Activated naive CD4-positive, alpha-beta T cell treated with anti-CD3 and anti-CD28 coated beads, Interleukin-2, amount 10 ng/mL, durations not matched to agents 7 days and 5 days (primary cell): ENCODE data around the gene ATP5F1A.
A peak's percentile ranks its signal among the peaks of the same experiment; 100 is the strongest.
"Not testable (repeated sequence)": the region's sequence is repeated elsewhere in the genome, so short reads cannot be mapped to it uniquely, and the experiment has no call there.

Experiments used
- CTCF ChIA-PET: fragments of 350-600 bp; sonication (Branson Sonifier 250); formaldehyde crosslinking; loops from one replicate; lab custom pipeline; 2021; ENCODE audit warnings: antibody characterized with exemption; lab: Charles Lee
- DNase-seq: peaks from one replicate; pipeline ENCODE4 v3.0.0-alpha.2; 2020
- H3K27ac Mint-ChIP-seq: one replicate; pipeline ENCODE4 v1.8.0; 2021; ENCODE audit warnings: mild to moderate bottlenecking, moderate library complexity, mixed read lengths
- H3K27me3 Mint-ChIP-seq: one replicate; pipeline ENCODE4 v1.8.0; 2021; ENCODE audit warnings: mild to moderate bottlenecking, mixed read lengths
- H3K36me3 Mint-ChIP-seq: one replicate; pipeline ENCODE4 v1.8.0; 2021; ENCODE audit warnings: mixed read lengths
- H3K4me1 Mint-ChIP-seq: one replicate; pipeline ENCODE4 v1.8.0; 2021; ENCODE audit warnings: mixed read lengths
- H3K4me3 Mint-ChIP-seq: one replicate; pipeline ENCODE4 v1.8.0; 2021; ENCODE audit warnings: mild to moderate bottlenecking, moderate library complexity, mixed read lengths
- H3K9me3 Mint-ChIP-seq: one replicate; pipeline ENCODE4 v1.8.0; 2021; ENCODE audit warnings: mixed read lengths

Gene ATP5F1A

DNA sequence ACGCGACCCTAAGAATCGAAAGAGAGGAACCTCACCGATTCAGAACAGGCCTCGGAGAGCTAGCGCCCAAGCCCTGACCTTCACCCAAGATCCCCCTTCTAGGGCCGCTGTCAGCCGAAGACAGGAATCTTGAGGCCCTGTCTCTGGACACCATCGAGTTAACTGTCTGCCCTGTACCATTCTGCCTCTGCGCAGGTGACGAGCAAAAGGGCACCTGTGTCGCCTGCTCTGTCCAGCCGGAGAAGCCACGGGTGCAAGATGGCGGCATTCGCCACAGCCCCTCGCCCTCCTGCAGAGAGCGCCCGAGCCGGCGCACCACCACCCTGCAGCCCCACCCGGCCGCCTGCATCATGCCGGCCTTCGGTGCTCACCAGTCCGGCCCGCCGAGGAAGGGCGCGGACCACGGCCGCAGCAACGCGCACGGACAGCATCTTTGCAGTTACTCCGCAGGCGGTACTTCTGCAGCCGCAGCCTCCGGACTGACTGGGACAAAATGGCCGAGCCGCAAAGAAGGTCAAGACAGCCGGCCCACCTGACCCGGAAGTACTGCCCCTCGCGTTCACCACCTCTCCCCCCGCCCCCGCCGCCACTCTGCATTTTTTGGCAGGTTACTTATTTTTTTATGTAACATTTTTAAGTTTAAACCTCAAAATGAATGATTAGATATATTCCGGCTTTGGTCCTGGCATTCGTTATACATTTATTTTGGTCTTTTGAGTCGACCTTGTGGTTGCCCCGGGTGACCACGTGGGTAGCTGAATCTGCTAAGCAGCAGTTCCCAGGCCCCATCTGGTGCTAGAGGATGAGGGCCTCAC lies at the start of gene ATP5F1A:
Gene ATP5F1A, minus strand, starts transcription at position 496 of the 815 bp plus-strand sequence. Its CDS starts 65 bp downstream, at position 431.
- peaks cover 27% of the 10 kb centered on the region for H3K36me3 Mint-ChIP-seq
- CTCF ChIA-PET = interaction anchor here (1.7 kb wide), 1 partner anchor 25 kb away, joined by 9 read pairs; no protein-coding TSS in a partner anchor
- DNase-seq = peak; percentile 93
- peak within 1 kb of the TSS; percentile 99 for H3K27ac Mint-ChIP-seq
- no peaks in the 10 kb centered on the region for H3K27me3 Mint-ChIP-seq
- peaks cover 35% of the 10 kb centered on the region for H3K4me1 Mint-ChIP-seq
- H3K4me3 Mint-ChIP-seq = peak within 1 kb of the TSS; percentile 99
- no peaks in the 10 kb centered on the region for H3K9me3 Mint-ChIP-seq

DNA sequence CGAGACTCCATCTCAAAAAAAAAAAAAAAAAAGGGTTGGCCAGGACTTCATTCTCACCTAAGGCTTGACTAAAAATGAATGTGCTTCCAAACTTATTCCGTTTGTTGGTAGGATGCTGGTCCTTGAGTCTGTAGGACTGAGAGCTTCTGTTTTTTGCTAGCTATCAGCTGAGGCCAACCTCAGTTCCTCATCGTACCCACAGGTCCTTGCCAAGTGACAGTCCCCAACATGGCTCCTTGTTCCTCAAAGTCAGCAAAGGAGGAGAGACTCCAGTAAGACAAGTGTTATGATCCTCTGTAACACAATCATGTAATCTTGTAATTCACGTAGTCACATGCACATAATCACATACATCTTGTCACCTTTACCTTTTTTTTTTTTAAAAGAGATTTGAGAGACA lies 43.1 kb upstream of the ATP5F1A start:
- no peak for DNase-seq
- Mint-ChIP-seq H3K4me1 (no peaks in the 10 kb centered on the region), H3K9me3 (no peaks in the 10 kb centered on the region), H3K27ac (no peak overlapping the region), H3K4me3 (no peak overlapping the region), H3K27me3 (no peaks in the 10 kb centered on the region), H3K36me3 (peaks cover 2% of the 10 kb centered on the region)
- CTCF ChIA-PET = interaction anchor here (0.7 kb wide), 1 partner anchor 19 kb away, joined by 4 read pairs; no protein-coding TSS in a partner anchor

DNA sequence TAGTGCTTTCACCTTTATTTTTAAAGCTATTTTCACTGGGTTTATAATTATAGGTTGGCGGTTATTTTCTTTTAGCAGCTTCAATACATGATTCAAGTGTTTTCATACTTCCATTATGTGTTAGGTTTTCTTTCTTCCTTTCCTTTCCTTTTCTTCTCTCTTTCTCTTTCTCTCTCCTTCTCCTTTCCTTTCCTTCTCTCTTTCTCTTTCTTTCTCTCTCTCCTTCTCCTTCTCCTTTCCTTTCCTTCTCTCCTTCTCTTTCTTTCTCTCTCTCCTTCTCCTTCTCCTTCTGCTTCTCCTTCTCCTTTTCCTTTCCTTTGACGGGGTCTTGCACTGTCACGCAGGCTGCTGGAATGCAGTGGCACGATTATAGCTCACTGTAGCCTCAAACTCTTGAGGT lies 42.1 kb upstream of the ATP5F1A start:
- Mint-ChIP-seq H3K9me3 (no peaks in the 10 kb centered on the region), H3K4me3 (no peak overlapping the region), H3K27me3 (no peaks in the 10 kb centered on the region), H3K4me1 (peaks cover 8% of the 10 kb centered on the region), H3K36me3 (peaks cover 2% of the 10 kb centered on the region), H3K27ac (no peak overlapping the region)
- DNase-seq = no peak
- CTCF ChIA-PET = interaction anchor here (1.0 to 1.5 kb wide), 2 partner anchors 8 to 518 kb away, joined by 3 read pairs; no protein-coding TSS in a partner anchor

- H3K9me3 Mint-ChIP-seq = no peaks in the 10 kb centered on the region
- no peak for DNase-seq
- H3K27ac Mint-ChIP-seq = peak overlapping the region; percentile 67
- H3K4me3 Mint-ChIP-seq = no peak overlapping the region
- H3K27me3 Mint-ChIP-seq = no peaks in the 10 kb centered on the region
- peaks cover 10% of the 10 kb centered on the region for H3K4me1 Mint-ChIP-seq
- CTCF ChIA-PET = interaction anchor here (0.9 to 1.2 kb wide), 2 partner anchors 12 to 38 kb away, joined by 3 to 4 read pairs; a partner anchor contains a TSS
- H3K36me3 Mint-ChIP-seq = peaks cover 10% of the 10 kb centered on the region
Observed at GRCh38 chr18:46134920-46135675, 37.0 kb upstream of the ATP5F1A start.

GRCh38 chr18:46133534-46133933 lies 35.4 kb upstream of the ATP5F1A start:
- Mint-ChIP-seq H3K9me3 (no peaks in the 10 kb centered on the region), H3K27me3 (no peaks in the 10 kb centered on the region), H3K4me1 (peaks cover 10% of the 10 kb centered on the region), H3K27ac (no peak overlapping the region), H3K4me3 (no peak overlapping the region), H3K36me3 (peaks cover 18% of the 10 kb centered on the region)
- CTCF ChIA-PET = no interaction called here
- DNase-seq = no peak

- H3K27me3 Mint-ChIP-seq, H3K4me1 Mint-ChIP-seq, DNase-seq, H3K4me3 Mint-ChIP-seq, CTCF ChIA-PET, H3K9me3 Mint-ChIP-seq, H3K27ac Mint-ChIP-seq: not testable (repeated sequence)
- peaks cover 27% of the 10 kb centered on the region for H3K36me3 Mint-ChIP-seq
Observed at GRCh38 chr18:46130549-46130948, 32.5 kb upstream of the ATP5F1A start.

- no peak overlapping the region for H3K27ac Mint-ChIP-seq
- DNase-seq = no peak
- no peaks in the 10 kb centered on the region for H3K9me3 Mint-ChIP-seq
- peaks cover 28% of the 10 kb centered on the region for H3K36me3 Mint-ChIP-seq
- peaks cover under 1% of the 10 kb centered on the region for H3K4me1 Mint-ChIP-seq
- no peaks in the 10 kb centered on the region for H3K27me3 Mint-ChIP-seq
- H3K4me3 Mint-ChIP-seq = no peak overlapping the region
- CTCF ChIA-PET = interaction anchor here (0.8 kb wide), 1 partner anchor 17 kb away, joined by 4 read pairs; no protein-coding TSS in a partner anchor
Observed at GRCh38 chr18:46130061-46130460, 32.0 kb upstream of the ATP5F1A start.

DNA sequence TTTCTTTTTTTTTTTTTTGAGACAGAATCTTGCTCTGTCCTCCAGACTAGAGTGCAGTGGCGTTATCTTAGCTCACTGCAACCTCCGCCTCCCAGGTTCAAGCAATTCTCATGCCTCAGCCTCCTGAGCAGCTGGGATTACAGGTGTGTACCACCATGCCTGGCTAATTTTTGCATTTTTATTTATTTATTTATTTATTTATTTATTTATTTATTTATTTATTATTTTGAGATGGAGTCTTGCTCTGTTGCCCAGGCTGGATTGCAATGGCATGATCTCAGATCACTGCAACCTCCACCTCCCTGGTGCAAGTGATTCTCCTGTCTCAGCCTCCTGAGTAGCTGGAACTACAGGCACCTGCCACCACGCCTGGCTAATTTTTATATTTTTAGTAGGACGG lies 28.5 kb upstream of the ATP5F1A start:
- peaks cover 25% of the 10 kb centered on the region for H3K36me3 Mint-ChIP-seq
- not testable (repeated sequence) for H3K4me3 Mint-ChIP-seq
- CTCF ChIA-PET = interaction anchor here (1.7 kb wide), 1 partner anchor 10 kb away, joined by 6 read pairs; no protein-coding TSS in a partner anchor

GRCh38 chr18:46113751-46114150 lies 15.7 kb upstream of the ATP5F1A start:
- Mint-ChIP-seq H3K36me3 (peaks cover 47% of the 10 kb centered on the region), H3K9me3 (peaks cover 2% of the 10 kb centered on the region), H3K27me3 (no peaks in the 10 kb centered on the region), H3K27ac (no peak overlapping the region), H3K4me1 (peaks cover 10% of the 10 kb centered on the region), H3K4me3 (no peak overlapping the region)
- CTCF ChIA-PET = interaction anchor here (0.6 kb wide), 1 partner anchor 13 kb away, joined by 3 read pairs; no protein-coding TSS in a partner anchor
- no peak for DNase-seq

More for the DNA sequence above, 28.5 kb upstream of the ATP5F1A start:
- not testable (repeated sequence) for H3K9me3 Mint-ChIP-seq, H3K4me1 Mint-ChIP-seq, DNase-seq, H3K27me3 Mint-ChIP-seq, H3K27ac Mint-ChIP-seq

GRCh38 chr18:46110406-46110805 lies 12.3 kb upstream of the ATP5F1A start:
- Mint-ChIP-seq H3K27me3 (no peaks in the 10 kb centered on the region), H3K27ac (no peak overlapping the region), H3K36me3 (peaks cover 45% of the 10 kb centered on the region), H3K9me3 (peaks cover 2% of the 10 kb centered on the region), H3K4me1 (peaks cover 32% of the 10 kb centered on the region), H3K4me3 (no peak overlapping the region)
- no peak for DNase-seq
- CTCF ChIA-PET = interaction anchor here (0.6 kb wide), 1 partner anchor 17 kb away, joined by 4 read pairs; no protein-coding TSS in a partner anchor

GRCh38 chr18:46109386-46109785 lies 11.3 kb upstream of the ATP5F1A start:
- peak overlapping the region; percentile 33 for H3K27ac Mint-ChIP-seq
- peaks cover 2% of the 10 kb centered on the region for H3K9me3 Mint-ChIP-seq
- DNase-seq = no peak
- CTCF ChIA-PET = interaction anchor here (0.6 kb wide), 1 partner anchor 984 kb away, joined by 3 read pairs; no protein-coding TSS in a partner anchor
- H3K4me1 Mint-ChIP-seq = peaks cover 39% of the 10 kb centered on the region
- peaks cover 41% of the 10 kb centered on the region for H3K36me3 Mint-ChIP-seq
- no peak overlapping the region for H3K4me3 Mint-ChIP-seq
- H3K27me3 Mint-ChIP-seq = no peaks in the 10 kb centered on the region

DNA sequence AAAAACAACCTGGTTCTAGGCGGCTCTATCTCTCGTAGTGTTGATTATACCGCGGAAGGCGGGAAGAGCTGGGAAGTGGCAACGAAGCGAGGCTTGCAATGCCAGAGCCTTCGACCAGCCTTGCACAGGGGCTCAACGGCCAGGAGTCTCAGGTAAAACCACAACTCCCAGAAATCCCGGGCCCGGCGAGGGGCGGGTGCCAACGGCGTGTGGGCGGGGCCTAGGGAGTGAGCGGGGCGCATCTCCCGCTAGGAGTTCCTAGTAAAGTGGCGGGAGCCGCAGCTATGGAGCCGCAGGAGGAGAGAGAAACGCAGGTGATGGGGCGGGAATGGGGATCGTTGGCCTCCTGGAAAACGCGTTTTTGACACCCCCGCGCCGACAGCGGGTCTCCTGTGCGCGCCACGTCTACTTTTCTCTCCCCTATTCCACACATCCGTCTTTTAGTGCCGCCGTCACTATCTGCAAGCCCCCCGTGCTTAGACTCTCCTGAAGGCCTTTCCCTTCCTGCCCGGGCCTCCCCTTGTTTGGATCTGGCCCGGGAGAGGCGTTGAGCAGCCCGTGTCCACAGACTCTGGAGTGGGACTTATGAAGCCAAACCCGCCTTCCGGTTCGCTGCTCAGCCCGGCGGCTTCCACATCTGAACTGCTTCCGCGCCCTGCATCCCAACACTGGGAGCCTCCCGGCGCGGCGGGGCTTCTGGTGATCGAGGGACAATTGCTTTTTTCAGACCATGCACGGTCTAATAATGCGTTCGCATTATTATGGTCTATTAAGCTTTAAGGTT lies 6.2 kb upstream of the ATP5F1A start, which contains the start of gene HAUS1:
Gene HAUS1, plus strand, starts transcription at position 258 of the 784 bp plus-strand sequence. Its CDS starts 27 bp downstream, at position 285.
- CTCF ChIA-PET = no interaction called here
- H3K4me3 Mint-ChIP-seq = peak within 1 kb of the TSS; percentile 97

DNA sequence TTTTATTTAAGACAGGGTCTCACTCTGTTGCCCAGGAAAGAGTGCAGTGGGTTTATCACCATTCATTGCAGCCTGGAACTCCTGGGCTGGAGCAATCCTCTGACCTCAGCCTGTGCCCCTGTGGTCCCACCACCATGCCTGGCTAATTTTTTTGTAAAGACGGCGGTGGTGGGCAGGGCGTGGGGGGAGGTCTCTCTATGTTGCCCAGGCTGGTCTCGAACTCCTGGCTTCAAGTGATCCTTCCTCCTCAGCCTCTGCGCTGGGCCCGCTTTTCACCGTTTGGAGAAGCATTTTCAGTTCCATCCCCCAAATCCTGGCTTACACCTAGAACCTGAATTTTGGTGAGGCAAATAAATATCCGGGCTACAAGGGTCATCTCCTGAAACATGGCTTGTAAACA lies 1.4 kb upstream of the ATP5F1A start:
- peaks cover 41% of the 10 kb centered on the region for H3K4me1 Mint-ChIP-seq
- peaks cover 17% of the 10 kb centered on the region for H3K36me3 Mint-ChIP-seq
- DNase-seq = no peak
- H3K9me3 Mint-ChIP-seq = no peaks in the 10 kb centered on the region
- H3K27ac Mint-ChIP-seq = no peak overlapping the region
- CTCF ChIA-PET = no interaction called here
- no peak overlapping the region for H3K4me3 Mint-ChIP-seq
- no peaks in the 10 kb centered on the region for H3K27me3 Mint-ChIP-seq

More for the DNA sequence above, 6.2 kb upstream of the ATP5F1A start, which contains the start of gene HAUS1:
- Mint-ChIP-seq H3K27ac (peak within 1 kb of the TSS; percentile 87), H3K36me3 (peaks cover 20% of the 10 kb centered on the region), H3K9me3 (no peaks in the 10 kb centered on the region), H3K27me3 (no peaks in the 10 kb centered on the region), H3K4me1 (peaks cover 48% of the 10 kb centered on the region)
- peak; percentile 87 for DNase-seq
